Activated CD8-positive, alpha-beta memory T cell treated with anti-CD3 and anti-CD28 coated beads, Interleukin-2, amount 50 U/mL, for 24 hours (primary cell): Measurements from ENCODE around the gene CFAP53.

ENCODE experiments used
- DNase-seq: peaks from one replicate; pipeline ENCODE4 v3.0.0-alpha.2; 2020; ENCODE audit errors: extremely low read depth

CFAP53 gene

DNA sequence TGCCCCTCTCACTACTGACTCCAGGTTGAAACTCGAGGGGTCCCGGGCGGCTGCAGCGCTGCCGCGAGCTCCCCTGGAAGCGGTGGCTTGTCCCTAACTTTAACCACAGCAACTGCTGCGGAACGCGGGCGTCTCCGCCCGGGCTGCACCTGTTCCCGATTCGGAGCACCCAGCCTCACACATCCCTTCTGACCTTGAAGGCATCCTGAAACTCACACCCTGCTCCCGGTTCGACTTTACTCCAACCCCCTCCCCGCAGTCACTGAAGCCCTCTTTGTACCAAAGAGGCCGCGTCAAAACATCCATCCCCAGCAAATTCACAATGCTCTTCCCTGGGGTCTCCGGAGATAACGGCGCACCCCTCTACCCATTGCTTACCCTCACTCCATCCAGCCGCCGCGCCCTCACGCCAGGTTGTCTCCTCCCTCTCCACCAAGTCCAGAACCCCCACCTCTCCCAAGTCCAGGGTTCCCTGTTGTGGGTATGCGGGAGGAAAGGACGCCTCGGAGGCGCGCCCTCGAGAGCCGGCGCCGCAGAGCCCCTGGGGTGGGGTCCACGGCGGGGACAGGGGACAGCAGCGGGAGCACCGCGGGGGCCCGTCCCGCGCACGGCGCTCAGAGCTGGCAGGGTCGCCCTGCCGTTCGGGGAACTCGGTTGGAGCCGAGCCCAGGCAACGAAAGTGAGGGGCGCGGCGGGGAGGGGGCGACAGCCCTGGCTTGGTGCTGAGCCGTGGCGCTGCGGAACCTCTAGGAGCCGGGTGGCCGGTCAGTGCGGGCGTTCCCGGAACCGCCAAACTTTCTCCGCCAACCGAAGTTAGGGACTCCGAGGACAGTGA is 72.3 kb downstream of the CFAP53 start:
- no peak for DNase-seq

DNA sequence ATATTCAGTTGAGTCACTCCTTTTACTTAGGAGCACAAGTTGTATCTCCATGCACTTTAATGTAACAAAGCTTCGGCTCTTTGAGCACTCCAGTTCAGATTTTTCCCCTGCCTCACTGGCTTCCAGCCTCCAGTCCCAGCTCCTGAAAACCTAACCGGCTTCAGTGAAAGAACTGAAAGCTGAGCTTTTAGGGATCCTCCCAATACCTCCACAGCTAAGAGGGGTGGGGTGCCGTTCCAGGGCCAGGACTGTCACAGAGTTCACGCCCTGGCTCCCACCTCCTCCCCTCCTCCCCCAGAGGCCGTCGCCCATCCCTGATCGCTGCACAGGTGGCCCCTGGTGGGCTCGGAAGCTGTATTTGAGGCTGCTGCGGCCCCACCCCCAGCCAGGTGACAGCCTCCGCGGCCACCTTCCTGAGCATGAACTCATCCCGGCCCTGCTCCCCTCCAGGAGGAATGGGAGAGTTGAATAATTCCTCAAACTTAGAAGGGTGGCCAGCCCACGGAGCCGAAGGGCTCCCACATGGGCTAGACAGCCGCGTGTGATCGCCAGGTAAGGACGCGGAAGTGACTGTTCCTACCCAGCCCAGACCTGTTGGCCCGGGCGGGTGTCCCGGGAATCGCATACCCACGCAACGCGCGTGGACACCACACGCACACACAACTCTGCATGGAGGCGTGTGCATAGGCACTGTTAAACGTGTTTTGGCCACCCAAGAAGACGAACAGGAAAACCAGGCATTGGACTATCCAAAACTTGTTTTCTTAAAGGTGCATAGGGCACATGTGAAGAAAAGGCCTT is 73.1 kb downstream of the CFAP53 start:
- DNase-seq: no peak

DNA sequence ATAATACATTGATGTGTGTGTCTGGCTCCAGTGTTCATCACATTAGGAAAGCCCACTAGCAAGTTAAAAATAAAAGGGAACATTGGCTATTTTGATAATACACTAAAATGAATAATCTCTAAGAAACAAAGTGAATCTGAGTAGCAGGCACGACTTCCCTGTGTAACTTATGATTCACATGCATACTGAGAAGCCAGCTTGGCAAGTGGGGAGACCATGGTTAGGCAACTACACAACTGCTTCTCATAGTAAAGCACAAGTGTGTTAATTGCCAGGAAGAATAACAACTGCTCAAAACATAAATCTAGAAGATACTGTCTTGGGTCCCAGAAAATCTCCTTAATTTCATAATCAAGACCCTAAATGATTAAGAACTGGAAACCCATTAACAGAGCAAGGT is 75.4 kb downstream of the CFAP53 start:
- DNase-seq: no peak

DNA sequence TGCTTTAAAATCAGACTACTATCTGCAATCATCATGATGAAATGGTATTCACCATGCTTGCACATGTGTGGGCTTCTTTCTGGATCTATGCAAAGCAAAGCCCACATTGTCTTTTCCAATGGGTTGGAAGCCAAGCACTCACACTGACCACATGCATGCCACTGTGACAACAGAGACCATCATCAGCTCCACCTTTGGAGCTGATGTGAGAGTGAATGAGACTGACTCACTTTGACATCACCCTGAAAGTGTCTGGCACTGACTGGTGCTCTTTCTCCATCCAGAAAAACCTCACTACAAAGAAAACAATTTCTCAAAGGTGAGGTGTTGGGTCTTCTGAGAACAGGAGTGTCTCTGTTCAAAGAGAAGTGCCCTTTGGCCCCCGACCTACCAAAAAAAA is 76.1 kb downstream of the CFAP53 start:
- no peak for DNase-seq

DNA sequence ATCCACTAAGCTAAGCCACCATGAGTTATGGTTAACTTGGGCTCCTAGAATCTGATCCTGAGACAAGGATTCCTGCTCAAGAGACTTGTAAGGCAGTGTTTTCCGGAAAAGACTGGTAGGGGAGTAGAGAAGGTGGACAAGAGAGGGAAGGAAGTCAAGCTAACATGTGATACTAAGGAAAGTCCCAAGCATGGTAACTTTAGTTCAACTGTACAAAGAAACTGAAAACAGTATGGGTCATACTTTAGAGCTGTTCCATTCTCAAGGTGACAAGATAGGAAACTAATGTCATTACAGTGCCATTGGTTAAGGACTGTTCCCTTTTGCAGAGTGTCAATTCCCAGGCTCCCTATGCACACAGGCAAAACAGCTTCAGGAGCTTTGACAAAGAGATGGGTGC is 77.1 kb downstream of the CFAP53 start:
- DNase-seq: no peak

DNA sequence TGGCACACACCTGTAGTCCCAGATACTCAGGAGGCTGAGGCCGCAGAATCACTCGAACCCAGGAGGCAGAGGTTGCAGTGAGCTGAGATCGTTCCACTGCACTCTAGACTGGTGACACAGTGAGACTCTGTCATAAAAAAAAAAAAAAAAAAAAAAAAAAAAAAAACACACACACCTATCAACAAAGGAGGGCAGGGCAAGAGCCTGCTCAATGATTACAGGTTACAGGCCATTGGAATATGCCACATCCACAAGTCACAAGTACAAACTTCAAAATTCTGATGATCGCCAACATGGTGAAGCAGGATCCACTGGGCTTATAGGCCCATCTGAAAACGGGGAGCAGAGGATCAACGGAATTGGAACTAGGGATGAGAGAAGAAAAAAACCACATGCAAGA is 77.6 kb downstream of the CFAP53 start:
- DNase-seq: no peak

DNA sequence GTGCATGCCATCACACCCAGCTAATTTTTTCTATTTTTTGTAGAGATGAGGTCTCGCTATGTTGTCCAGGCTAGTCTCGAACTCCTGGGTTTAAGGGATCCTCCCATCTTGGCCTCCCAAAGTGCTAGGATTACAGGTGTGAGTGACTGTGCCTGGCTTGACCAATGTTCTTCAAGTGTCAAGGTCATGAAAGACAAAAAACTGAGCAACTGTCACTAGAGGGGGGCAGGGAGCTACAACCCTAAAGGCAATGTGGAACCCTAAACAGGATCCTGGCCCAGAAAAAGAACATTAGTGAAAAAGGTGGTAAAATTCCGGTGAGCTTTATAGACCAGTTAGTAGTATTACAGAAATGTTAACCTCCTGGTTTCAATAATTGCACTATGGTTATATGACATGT is 78.6 kb downstream of the CFAP53 start:
- DNase-seq: no peak

DNA sequence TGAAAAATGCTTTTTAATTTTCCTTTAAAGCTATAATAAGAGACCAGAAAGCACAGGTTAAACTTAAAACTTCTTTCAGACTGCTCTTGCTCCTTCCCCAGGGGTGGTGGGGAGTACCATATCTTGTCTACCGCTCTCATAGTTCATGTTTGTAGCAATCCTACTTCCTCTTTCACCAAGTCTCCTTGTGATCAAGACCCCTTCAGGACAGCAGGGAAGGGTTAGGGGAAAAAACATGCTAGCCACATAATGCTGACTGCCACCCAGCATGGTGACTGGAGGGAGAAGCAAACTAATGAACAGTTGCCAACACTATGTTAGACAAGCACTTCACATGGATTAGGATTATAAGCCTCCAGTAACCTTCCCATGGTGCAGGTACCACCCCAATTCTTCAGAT is 79.9 kb downstream of the CFAP53 start:
- no peak for DNase-seq

DNA sequence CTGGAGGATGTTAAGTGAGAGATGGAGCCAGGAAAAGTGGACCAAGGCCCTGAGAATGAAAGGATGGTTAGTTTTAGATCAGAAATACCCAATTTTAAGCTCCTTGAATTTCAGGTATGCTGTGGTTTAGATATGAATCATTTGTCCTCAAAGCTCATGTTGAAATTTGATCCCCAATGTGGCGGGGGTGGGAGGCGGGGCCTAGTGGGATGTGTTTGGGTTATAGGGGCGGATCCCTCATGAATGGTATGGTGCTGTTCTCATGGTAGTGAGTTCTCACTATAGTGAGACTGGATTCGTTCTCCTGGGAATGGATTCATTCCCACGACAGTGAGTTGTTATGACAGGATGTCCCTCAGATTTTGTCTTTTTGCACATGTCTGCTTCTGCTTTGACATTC is 82.7 kb downstream of the CFAP53 start:
- no peak for DNase-seq

DNA sequence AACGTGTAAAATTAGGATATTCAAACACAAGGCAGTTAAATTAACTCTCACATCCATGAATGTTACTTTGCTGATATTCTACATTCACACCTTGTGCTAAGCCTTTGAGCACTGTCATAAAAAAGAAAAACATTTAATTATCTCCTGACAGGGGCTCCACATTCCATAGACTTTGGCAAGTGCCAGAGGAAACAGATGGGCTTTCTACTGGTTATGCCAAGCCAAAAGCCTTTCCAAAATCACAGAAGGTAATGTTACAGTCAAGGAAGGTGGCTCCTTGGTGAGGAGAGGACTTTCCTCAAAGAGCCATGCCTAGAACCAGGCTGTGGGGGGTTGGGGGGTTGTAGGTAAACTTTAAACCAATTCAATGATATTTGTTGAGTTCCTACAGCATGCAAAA is 83.8 kb downstream of the CFAP53 start:
- no peak for DNase-seq

DNA sequence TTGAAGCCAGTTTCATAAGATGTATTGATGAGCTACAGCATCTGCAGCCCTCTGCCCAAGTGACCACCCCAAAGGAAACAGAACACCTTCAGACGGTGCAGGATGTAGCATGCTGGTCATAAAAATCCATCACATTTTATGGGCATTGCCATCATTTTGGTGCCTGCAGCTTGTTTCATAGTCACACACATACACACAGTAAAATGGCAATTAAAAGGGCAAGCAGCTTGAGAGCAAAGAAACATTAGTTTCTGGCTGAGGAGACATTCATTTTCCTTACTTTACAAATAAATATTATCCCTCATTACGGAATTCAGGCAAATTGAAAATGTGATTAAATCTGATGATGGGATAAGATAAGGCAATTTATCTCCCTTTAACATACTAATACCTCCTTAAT is 84.7 kb downstream of the CFAP53 start:
- no peak for DNase-seq

DNA sequence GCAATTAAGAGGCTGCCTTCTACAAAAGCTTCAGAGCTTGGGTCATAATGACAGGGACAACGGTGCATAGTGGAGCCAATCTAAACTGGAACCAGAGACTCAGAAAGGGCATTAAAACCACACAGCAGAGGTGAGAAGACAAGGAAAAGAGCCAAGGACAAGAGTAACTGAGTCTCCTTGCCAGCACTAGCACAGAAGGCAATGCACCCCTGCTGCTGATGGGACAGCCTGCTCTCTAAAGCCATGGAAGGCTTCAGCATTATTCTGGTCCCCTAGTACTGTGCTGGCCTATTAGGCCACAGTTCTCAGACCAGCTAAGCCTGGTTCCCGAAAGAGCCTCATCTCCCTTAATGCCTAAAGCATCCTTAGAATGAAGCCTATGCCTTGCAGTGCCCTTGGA is 86.8 kb downstream of the CFAP53 start:
- no peak for DNase-seq

DNA sequence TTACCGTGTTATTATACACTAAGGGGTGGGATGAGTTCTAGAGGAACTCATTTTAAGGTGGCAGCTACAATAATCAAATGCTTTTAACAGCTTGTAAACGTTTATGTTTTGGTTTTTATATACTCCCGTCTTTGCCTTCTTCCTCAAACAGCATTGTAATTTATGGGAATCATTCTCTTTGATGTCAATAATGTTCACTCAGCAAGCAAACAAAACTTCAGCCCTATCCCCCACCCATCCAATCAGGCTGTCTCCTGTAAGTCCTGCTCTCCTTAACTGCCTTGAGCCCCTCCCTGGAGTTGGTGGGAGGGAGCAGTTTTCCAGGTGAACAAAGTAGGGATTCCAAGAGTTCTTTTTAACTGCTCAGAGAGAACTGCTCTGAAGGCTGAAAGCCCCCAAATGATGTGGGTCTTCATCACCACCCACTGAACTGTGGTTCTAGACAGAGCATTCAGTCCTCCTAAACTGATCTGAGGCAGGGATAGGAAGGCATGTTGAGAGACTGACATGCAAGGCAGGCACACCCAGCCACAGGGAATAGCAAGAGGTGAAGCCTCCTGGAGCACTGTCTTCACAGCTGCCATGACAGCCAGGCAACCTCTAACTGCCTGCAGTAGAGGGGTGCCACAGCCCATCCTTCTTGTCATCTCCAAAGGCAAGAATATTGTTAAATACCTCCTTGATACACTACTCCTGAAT is 88.9 kb downstream of the CFAP53 start:
- no peak for DNase-seq
